Measurements from ENCODE around the gene PRDM11. TPM values are rescaled to one million over a fixed set of nuclear protein-coding genes. Genes with fewer than 3 reads are reported as not detected.

The PRDM11 gene
- total RNA-seq, 1 experiment from 2014 or later: 8.3 TPM

GRCh38 chr11:45143494-45143893 is 2.9 kb upstream of the PRDM11 start:
- peaks cover 66% of the 10 kb centered on the region for H3K27me3 Mint-ChIP-seq (ENCODE audit: low read depth)
- no peaks in the 10 kb centered on the region for H3K9me3 Mint-ChIP-seq
- ATAC-seq (no peak), DNase-seq (ENCODE audit: low spot score) (no peak)
- no peak overlapping the region for H3K4me3 Mint-ChIP-seq
- H3K4me1 Mint-ChIP-seq: peaks cover 18% of the 10 kb centered on the region
- TF ChIP-seq ZNF396 (CRISPR knock-in tag; IDR thresholded peaks at IDR 0.05; ENCODE audit: borderline replicate concordance) (no peak), USF1 (CRISPR knock-in tag; IDR thresholded peaks at IDR 0.05) (no peak), MXD4 (CRISPR knock-in tag; IDR thresholded peaks at IDR 0.05; ENCODE audit: borderline replicate concordance) (no peak), FOXK1 (CRISPR knock-in tag; IDR thresholded peaks at IDR 0.05) (no peak), CDX4 (CRISPR knock-in tag; IDR thresholded peaks at IDR 0.05; ENCODE audit: borderline replicate concordance) (no peak), ETV6 (CRISPR knock-in tag; IDR thresholded peaks at IDR 0.05) (no peak), IRF1 (CRISPR knock-in tag; IDR thresholded peaks at IDR 0.05) (no peak), HMGXB4 (CRISPR knock-in tag; IDR thresholded peaks at IDR 0.05) (no peak), ESRRA (CRISPR knock-in tag; IDR thresholded peaks at IDR 0.05; ENCODE audit: borderline replicate concordance) (no peak), FOXP4 (CRISPR knock-in tag; IDR thresholded peaks at IDR 0.05) (no peak), ZNF138 (CRISPR knock-in tag; conservative IDR thresholded peaks at IDR 0.05) (no peak), E2F4 (CRISPR knock-in tag; IDR thresholded peaks at IDR 0.05; ENCODE audit: borderline replicate concordance, low read depth) (no peak)
- no peak overlapping the region for H3K27ac Mint-ChIP-seq
- no peaks in the 10 kb centered on the region for H3K36me3 Mint-ChIP-seq
- POLR2A ChIA-PET: interaction anchor here (0.6 kb wide), 1 partner anchor 183 kb away, joined by 6 read pairs; no protein-coding TSS in a partner anchor
- CTCF ChIA-PET: interaction anchor here (1.0 to 1.1 kb wide), 2 partner anchors 90 to 109 kb away, joined by 3 to 5 read pairs; no protein-coding TSS in a partner anchor

- ChIA-PET POLR2A (no interaction called here), CTCF (interaction anchor here (1.4 kb wide), 1 partner anchor 68 kb away, joined by 4 read pairs; no protein-coding TSS in a partner anchor)
- Mint-ChIP-seq H3K36me3 (no peaks in the 10 kb centered on the region), H3K27me3 (ENCODE audit: low read depth) (peaks cover 63% of the 10 kb centered on the region), H3K4me3 (no peak overlapping the region), H3K4me1 (peaks cover 20% of the 10 kb centered on the region), H3K27ac (no peak overlapping the region), H3K9me3 (peaks cover 6% of the 10 kb centered on the region)
- TF ChIP-seq USF2 (CRISPR knock-in tag; IDR thresholded peaks at IDR 0.05): no peak
- no peak for TF ChIP-seq ZNF232 (CRISPR knock-in tag; IDR thresholded peaks at IDR 0.05)
- TF ChIP-seq TEAD1 (CRISPR knock-in tag; IDR thresholded peaks at IDR 0.05): no peak
- no peak for TF ChIP-seq GABPB1 (CRISPR knock-in tag; IDR thresholded peaks at IDR 0.05)
- no peak for TF ChIP-seq NR2C2 (CRISPR knock-in tag; IDR thresholded peaks at IDR 0.05)
- no peak for TF ChIP-seq ELF4 (CRISPR knock-in tag; IDR thresholded peaks at IDR 0.05; ENCODE audit: low read depth)
- TF ChIP-seq AR (CRISPR knock-in tag; IDR thresholded peaks at IDR 0.05): no peak
- no peak for DNase-seq (ENCODE audit: low spot score)
- ATAC-seq: no peak
These were observed 2.0 kb upstream of the PRDM11 start for GRCh38 chr11:45144126-45145082.
